ENCODE measurements around the gene SLC16A8. TPM values are rescaled to one million over a fixed set of nuclear protein-coding genes. Genes with fewer than 3 reads are reported as not detected.

The SLC16A8 gene
- total RNA-seq, 3 donors from 2014 or later (not counting 1 experiment from before 2014, with no cell fraction given) = 1.0 TPM; not detected in 2

DNA sequence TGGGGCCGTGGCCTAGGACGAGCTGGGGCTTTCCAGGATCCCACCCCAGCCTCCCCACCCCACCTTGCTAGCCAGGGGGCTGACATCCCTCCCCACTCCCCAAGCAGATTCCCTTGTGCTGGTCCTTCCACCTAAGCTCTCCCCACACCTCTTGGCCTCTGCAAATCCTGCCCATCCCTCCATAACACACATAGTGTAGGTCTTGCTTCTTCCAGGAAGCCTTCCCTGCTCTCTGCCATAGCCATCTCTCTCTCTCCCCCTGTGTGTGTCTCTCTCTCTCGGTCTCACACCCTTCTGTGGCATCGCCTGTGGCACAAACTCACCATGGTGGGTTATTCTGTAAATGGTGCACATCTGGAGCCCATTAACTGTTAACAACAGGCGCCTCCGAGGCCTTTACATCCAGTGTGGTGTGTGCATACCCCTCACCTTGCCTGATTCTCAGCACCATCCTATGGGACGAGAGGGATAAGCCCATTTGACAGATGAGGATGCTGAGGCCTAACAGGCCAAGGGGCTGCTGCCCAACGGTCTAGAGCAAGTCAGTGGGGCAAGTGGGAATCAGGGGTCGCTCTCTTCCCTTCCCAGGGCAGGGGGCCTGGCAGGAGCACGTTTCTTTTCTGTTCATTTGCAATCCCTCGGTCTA, 49.0 kb downstream of the SLC16A8 start:
- no peak overlapping the region for H3K27ac Mint-ChIP-seq
- intact Hi-C loops (cut with micrococcal nuclease) = no loop called here

DNA sequence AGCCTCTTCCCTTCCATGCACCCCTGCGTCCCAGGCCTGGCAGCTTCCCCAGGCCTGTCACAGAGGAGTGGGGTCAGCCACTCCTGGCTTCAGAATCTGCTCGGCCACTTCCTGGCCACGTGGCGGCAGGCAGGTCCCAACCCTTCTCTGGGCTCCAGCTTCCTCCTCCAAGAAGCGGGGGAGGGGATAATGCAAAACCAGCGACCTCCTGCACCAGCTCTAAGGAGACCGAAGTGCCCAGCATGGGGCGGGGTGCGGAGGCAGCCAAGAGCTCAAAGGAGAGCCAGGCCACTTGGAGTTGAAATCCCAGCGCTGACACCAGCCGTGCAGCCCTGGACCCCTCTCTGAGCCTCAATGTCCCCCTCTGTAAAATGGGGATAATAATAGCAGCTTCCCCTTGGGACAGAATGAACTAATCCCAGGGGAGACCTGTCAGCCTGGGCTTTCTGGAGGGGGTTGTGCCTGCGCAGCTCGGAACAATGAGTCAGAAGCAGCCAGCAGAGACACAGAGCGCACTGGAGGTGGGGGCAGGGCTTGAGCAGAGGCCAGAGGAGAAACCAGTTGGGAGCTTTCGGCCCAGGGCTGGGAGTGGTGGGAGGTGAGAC, 49.6 kb downstream of the SLC16A8 start:
- Histone ChIP-seq H3K36me3 (ENCODE audit: control insufficient read depth, insufficient read depth, low read length) (no peaks in the 10 kb centered on the region), H3K4me1 (ENCODE audit: control insufficient read depth, insufficient read depth, low read length) (peaks cover 8% of the 10 kb centered on the region), H3K27ac (ENCODE audit: low read length) (no peak overlapping the region), H3K4me3 (ENCODE audit: low read length) (no peak overlapping the region), H3K27me3 (ENCODE audit: control insufficient read depth, insufficient read depth, low read length) (no peaks in the 10 kb centered on the region), H3K9me3 (ENCODE audit: control insufficient read depth, insufficient read depth, low read length) (no peaks in the 10 kb centered on the region)
- no peak overlapping the region for H3K4me3 Mint-ChIP-seq
- peaks cover 0 to 7% of the 10 kb centered on the region in 2 donors for H3K4me1 Mint-ChIP-seq
- no peaks in the 10 kb centered on the region for H3K36me3 Mint-ChIP-seq
- WGBS (ENCODE audit: insufficient coverage) = 74% methylated on average over 14 of the region's 15 CpGs
- intact Hi-C loops (cut with micrococcal nuclease) = no loop called here
- H3K27ac Mint-ChIP-seq = peak overlapping the region in 1 of 2 donors; percentile 51
- TF ChIP-seq, protein P1, sequence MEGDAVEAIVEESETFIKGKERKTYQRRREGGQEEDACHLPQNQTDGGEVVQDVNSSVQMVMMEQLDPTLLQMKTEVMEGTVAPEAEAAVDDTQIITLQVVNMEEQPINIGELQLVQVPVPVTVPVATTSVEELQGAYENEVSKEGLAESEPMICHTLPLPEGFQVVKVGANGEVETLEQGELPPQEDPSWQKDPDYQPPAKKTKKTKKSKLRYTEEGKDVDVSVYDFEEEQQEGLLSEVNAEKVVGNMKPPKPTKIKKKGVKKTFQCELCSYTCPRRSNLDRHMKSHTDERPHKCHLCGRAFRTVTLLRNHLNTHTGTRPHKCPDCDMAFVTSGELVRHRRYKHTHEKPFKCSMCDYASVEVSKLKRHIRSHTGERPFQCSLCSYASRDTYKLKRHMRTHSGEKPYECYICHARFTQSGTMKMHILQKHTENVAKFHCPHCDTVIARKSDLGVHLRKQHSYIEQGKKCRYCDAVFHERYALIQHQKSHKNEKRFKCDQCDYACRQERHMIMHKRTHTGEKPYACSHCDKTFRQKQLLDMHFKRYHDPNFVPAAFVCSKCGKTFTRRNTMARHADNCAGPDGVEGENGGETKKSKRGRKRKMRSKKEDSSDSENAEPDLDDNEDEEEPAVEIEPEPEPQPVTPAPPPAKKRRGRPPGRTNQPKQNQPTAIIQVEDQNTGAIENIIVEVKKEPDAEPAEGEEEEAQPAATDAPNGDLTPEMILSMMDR (IDR thresholded peaks at IDR 0.05) = no peak
- H3K9me3 Mint-ChIP-seq = no peaks in the 10 kb centered on the region
- ATAC-seq (no peak), DNase-seq (no peak)
- no peaks in the 10 kb centered on the region for H3K27me3 Mint-ChIP-seq (ENCODE audit: low read depth in 2 of 2)

More for the DNA sequence above, 49.0 kb downstream of the SLC16A8 start:
- H3K36me3 Mint-ChIP-seq = no peaks in the 10 kb centered on the region
- peaks cover 8% of the 10 kb centered on the region for H3K4me1 ChIP-seq (ENCODE audit: control insufficient read depth, insufficient read depth, low read length)
- no peak overlapping the region for H3K4me3 ChIP-seq (ENCODE audit: low read length)
- H3K27me3 Mint-ChIP-seq (ENCODE audit: low read depth in 2 of 2) = no peaks in the 10 kb centered on the region
- TF ChIP-seq, protein P1 (IDR thresholded peaks at IDR 0.05) = no peak
- H3K9me3 Mint-ChIP-seq = no peaks in the 10 kb centered on the region
- H3K36me3 ChIP-seq (ENCODE audit: control insufficient read depth, insufficient read depth, low read length) = no peaks in the 10 kb centered on the region
- H3K9me3 ChIP-seq (ENCODE audit: control insufficient read depth, insufficient read depth, low read length) = no peaks in the 10 kb centered on the region
- no peak overlapping the region for H3K4me3 Mint-ChIP-seq
- H3K4me1 Mint-ChIP-seq = peaks cover 0 to 5% of the 10 kb centered on the region in 2 donors
- no peak for DNase-seq
- H3K27me3 ChIP-seq (ENCODE audit: control insufficient read depth, insufficient read depth, low read length) = no peaks in the 10 kb centered on the region
- WGBS (ENCODE audit: insufficient coverage) = 84% methylated on average over 9 of the region's 11 CpGs
- no peak overlapping the region for H3K27ac ChIP-seq (ENCODE audit: low read length)
- no peak for ATAC-seq

DNA sequence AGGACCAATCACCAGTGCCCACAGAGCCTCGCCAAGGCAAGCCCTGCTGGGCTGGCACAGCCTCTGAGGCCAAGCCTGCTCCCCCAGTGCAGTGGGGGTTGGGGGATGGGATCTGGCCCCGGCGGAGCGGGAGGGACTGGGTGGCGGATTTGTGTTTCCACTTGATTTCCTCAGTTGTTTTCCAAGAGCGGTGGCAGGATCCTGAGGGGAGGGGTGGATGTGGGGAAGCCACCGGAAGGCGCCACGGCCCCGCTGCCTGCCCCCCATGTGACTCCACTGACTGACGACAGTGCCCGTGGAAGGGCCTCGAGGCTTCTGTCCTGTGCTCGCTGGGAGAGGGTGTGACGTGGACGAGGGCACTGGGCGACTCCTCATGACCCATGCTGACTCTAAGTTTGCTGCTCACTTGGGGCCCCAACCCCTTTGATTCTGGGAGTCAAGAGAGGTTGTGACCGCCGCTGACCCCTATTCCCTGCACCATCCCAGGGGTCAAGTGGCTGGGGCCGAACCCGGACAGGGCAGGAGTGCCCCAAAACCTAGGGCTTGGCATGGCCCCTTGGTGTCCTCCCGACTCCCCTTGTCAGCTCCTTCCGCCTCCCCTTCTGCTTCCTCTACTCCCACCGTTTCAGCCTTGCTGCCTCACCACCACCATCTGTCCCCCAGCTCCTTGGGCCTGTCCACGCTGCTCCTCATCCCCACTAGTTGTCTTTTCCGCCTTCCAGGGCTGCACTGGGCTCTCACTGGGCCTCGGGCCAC, 50.3 kb downstream of the SLC16A8 start:
- Histone ChIP-seq H3K9me3 (ENCODE audit: control insufficient read depth, insufficient read depth, low read length) (no peaks in the 10 kb centered on the region), H3K4me1 (ENCODE audit: control insufficient read depth, insufficient read depth, low read length) (peaks cover 8% of the 10 kb centered on the region), H3K27ac (ENCODE audit: low read length) (no peak overlapping the region), H3K36me3 (ENCODE audit: control insufficient read depth, insufficient read depth, low read length) (no peaks in the 10 kb centered on the region), H3K4me3 (ENCODE audit: low read length) (no peak overlapping the region), H3K27me3 (ENCODE audit: control insufficient read depth, insufficient read depth, low read length) (no peaks in the 10 kb centered on the region)
- H3K27me3 Mint-ChIP-seq (ENCODE audit: low read depth in 2 of 2) = peaks cover 0 to 2% of the 10 kb centered on the region in 2 donors
- H3K4me3 Mint-ChIP-seq = no peak overlapping the region
- TF ChIP-seq, protein P1 (IDR thresholded peaks at IDR 0.05) = no peak
- H3K4me1 Mint-ChIP-seq = peaks cover 0 to 14% of the 10 kb centered on the region in 2 donors
- intact Hi-C loops (cut with micrococcal nuclease) = no loop called here
- H3K9me3 Mint-ChIP-seq = no peaks in the 10 kb centered on the region
- WGBS (ENCODE audit: insufficient coverage) = 89% methylated on average over 27 of the region's 27 CpGs
- ATAC-seq (no peak), DNase-seq (no peak)
- no peaks in the 10 kb centered on the region for H3K36me3 Mint-ChIP-seq
- peak overlapping the region in 1 of 2 donors; percentile 51 for H3K27ac Mint-ChIP-seq
